Transverse colon (tissue), 4 donors: Measurements from ENCODE around the gene COL4A1. TPM values are rescaled to one million over a fixed set of nuclear protein-coding genes. Genes with fewer than 3 reads are reported as not detected.

Experiments
- DNase-seq: peaks from one replicate; pipeline ENCODE4 v3.0.0-alpha.2; 2019
- H3K27ac ChIP-seq, 4 donors: fragments of 200-600 bp; sonication (generic); 2 replicates each; pipeline ENCODE4 v1.5.1; 2016 to 2018; ENCODE audit warnings: inconsistent platforms in 4 of 4
- H3K27me3 ChIP-seq: fragments of 200-600 bp; sonication (generic); 2 replicates; pipeline ENCODE4 v1.5.1; 2017; ENCODE audit warnings: inconsistent platforms
- H3K36me3 ChIP-seq, 4 donors: fragments of 200-600 bp; sonication (generic); 2 replicates each; pipeline ENCODE4 v1.5.1; 2017 to 2019; ENCODE audit warnings: inconsistent platforms in 4 of 4
- H3K4me1 ChIP-seq, 4 donors: fragments of 200-600 bp; sonication (generic); 2 replicates each; pipeline ENCODE4 v1.5.1; 2017 to 2020; ENCODE audit warnings: inconsistent platforms in 4 of 4
- H3K4me3 ChIP-seq, 4 donors: fragments of 200-600 bp; sonication (generic); 1 replicate in 1 of 4; 2 replicates in 3 of 4; pipeline versions ENCODE4 v1.5.1 to v1.6.1; 2017 to 2019; ENCODE audit warnings: inconsistent platforms in 4 of 4
- H3K9me3 ChIP-seq, 2 donors: fragments of 200-600 bp; sonication (generic); 2 replicates each; pipeline ENCODE4 v1.5.1; 2017 to 2019; ENCODE audit warnings: inconsistent platforms in 2 of 2
- EP300 ChIP-seq: sonication (generic); formaldehyde crosslinking; IDR thresholded peaks from one replicate; pipeline ENCODE4 v1.6.1; 2017; ENCODE audit warnings: antibody characterized with exemption, low read depth
- POLR2A ChIP-seq: fragments of 450-650 bp; IDR thresholded peaks from one replicate; pipeline ENCODE4 v1.6.1; 2016; ENCODE audit warnings: antibody characterized with exemption, mild to moderate bottlenecking, moderate library complexity
- POLR2AphosphoS5 ChIP-seq, 3 donors: sonication (generic); formaldehyde crosslinking; IDR thresholded peaks; one replicate each; pipeline ENCODE4 v1.6.1; 2016; ENCODE audit warnings: antibody characterized with exemption in 3 of 3
- WGBS, 2 donors: methylation state at CpG; one replicate each; pipeline ENCODE4 v1.1.5; 2018; ENCODE audit warnings: low coverage in 1 of 2; 5-methylcytosine and 5-hydroxymethylcytosine counted together
- in situ Hi-C, 4 donors: fragments of 200-750 bp; cut with MboI; loops; one replicate each; pipeline versions ENCODE4 v1.15.0 to v1.15.1; 2017; ENCODE audit warnings: low sequenced_read_pairs in 3 of 4, low pct_ligation_motif_present in 1 of 4, low pct_unique_long_range_greater_than_20kb in 1 of 4
- intact Hi-C: fragments of 100-400 bp; cut with DNase I; formaldehyde crosslinking; loops from one replicate; pipeline ENCODE4 v1.15.1; 2023; ENCODE audit warnings: low total_unique reads
- total RNA-seq, 4 donors: library from RNA; depleted of rRNA; stranded (reverse); fragments of >200 nt; gene quantifications; one replicate each; pipeline ENCODE4 v1.1.0, GENCODE V29; 2016
- TF ChIP-seq, protein P1 (sequence below), 5 experiments: fragments of 200-600 bp in 3 of 5; fragments of 450-650 bp in 2 of 5; sonication (generic) in 3 of 5; IDR thresholded peaks; 1 replicate in 2 of 5; 2 replicates in 3 of 5; pipeline ENCODE4 v1.5.1; 2016 to 2017; ENCODE audit warnings: antibody characterized with exemption in 5 of 5, inconsistent platforms in 3 of 5, mild to moderate bottlenecking in 2 of 5, moderate library complexity in 1 of 5

COL4A1 gene
- total RNA-seq, 4 donors from 2014 or later, result 46.4 to 180 (median 99.2) TPM

DNA sequence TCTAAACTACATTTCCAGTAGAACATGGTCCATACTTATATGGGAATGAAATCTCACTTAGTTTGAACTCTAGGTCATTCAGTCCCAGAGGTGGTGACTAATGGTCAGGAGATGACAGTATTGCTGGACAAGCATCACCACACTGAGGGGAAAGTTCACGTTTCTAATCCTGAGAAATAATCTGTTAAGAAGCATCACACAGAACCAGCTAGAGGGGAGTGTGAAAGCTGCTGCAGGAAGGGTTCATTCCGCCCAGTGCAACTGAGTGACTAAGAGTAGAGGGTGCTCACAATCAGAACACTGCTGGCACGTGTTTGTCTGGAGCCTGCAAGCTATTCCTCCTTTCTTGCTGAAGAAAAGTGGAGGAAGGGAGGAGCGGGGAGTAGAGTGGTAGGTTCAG is 2.7 kb downstream of the COL4A1 start:
- in situ Hi-C loops (no loop called here), intact Hi-C loops (loop anchor here (10.0 kb wide), 2 partner anchors 79 to 111 kb away; no protein-coding TSS in a partner anchor)
- TF ChIP-seq POLR2A (no peak), POLR2AphosphoS5 (IDR thresholded peaks at IDR 0.05) (peak; percentile 21 to 71 (median 48)), EP300 (no peak)
- TF ChIP-seq, protein P1, sequence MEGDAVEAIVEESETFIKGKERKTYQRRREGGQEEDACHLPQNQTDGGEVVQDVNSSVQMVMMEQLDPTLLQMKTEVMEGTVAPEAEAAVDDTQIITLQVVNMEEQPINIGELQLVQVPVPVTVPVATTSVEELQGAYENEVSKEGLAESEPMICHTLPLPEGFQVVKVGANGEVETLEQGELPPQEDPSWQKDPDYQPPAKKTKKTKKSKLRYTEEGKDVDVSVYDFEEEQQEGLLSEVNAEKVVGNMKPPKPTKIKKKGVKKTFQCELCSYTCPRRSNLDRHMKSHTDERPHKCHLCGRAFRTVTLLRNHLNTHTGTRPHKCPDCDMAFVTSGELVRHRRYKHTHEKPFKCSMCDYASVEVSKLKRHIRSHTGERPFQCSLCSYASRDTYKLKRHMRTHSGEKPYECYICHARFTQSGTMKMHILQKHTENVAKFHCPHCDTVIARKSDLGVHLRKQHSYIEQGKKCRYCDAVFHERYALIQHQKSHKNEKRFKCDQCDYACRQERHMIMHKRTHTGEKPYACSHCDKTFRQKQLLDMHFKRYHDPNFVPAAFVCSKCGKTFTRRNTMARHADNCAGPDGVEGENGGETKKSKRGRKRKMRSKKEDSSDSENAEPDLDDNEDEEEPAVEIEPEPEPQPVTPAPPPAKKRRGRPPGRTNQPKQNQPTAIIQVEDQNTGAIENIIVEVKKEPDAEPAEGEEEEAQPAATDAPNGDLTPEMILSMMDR (IDR thresholded peaks at IDR 0.05), result no peak
- Histone ChIP-seq H3K9me3 (no peaks in the 10 kb centered on the region), H3K4me1 (peaks cover 2 to 41% (median 16%) of the 10 kb centered on the region in 4 donors), H3K27ac (peak overlapping the region; percentile 88 to 98 (median 94)), H3K36me3 (no peaks in the 10 kb centered on the region), H3K27me3 (peaks cover 37% of the 10 kb centered on the region), H3K4me3 (peak overlapping the region in 2 of 4 donors; percentile 58 to 69)
- WGBS, 2 donors, result 25 to 42% methylated on average over 2 to 4 of the region's 4 CpGs
- no peak for DNase-seq

DNA sequence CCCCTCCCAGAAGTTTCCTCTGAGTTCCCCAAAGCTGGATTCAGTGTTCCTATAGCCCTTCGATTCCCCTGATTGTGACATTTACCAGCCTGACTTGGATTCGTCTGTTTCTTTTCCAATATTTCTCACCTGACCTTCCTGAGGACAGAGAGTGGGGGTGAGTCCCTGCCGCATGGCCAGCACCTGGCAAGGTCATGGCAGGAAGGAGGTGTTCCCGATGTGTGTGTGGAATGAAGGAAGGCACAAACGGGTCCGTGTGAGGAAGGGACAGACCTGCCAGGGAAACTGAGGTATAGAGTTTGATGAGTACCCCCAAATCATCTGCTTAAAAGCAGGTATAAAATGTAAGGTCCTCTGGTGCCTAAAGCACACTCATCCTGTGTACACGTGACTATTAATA is 3.3 kb downstream of the COL4A1 start:
- H3K4me3 ChIP-seq, result peak overlapping the region in 1 of 4 donors; percentile 69
- in situ Hi-C loops, result no loop called here
- peaks cover 40% of the 10 kb centered on the region for H3K27me3 ChIP-seq
- TF ChIP-seq POLR2AphosphoS5 (IDR thresholded peaks at IDR 0.05) (no peak), EP300 (no peak), POLR2A (no peak)
- TF ChIP-seq, protein P1 (IDR thresholded peaks at IDR 0.05), result no peak
- no peak for DNase-seq
- peaks cover 0 to 43% (median 18%) of the 10 kb centered on the region in 4 donors for H3K4me1 ChIP-seq
- no peaks in the 10 kb centered on the region for H3K36me3 ChIP-seq
- 71 to 90% methylated on average over 6 to 7 of the region's 7 CpGs for WGBS, 2 donors
- H3K27ac ChIP-seq, result peak overlapping the region; percentile 88 to 98 (median 94)
- intact Hi-C loops, result loop anchor here (10.0 kb wide), 2 partner anchors 79 to 111 kb away; no protein-coding TSS in a partner anchor
- H3K9me3 ChIP-seq, result no peaks in the 10 kb centered on the region

DNA sequence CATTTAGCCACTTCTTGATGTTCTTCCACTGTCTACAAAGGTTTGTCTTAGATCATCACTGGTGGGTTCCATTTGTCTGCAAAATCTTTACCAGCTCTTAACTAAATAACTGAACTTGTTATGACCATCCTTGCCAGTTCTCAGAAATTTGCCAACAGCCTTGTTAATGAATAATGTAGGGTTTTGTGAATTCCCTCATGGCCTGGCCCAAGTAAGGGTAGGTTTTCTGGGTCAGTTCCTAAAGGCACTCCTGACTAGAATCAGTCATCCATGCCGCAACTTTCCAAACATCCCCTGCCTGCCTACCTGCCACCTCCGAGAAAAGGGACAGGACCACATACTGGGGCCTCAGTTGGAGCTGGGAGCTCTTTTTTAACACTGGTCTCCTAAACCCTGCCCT is 4.0 kb downstream of the COL4A1 start:
- Histone ChIP-seq H3K9me3 (no peaks in the 10 kb centered on the region), H3K27me3 (peaks cover 36% of the 10 kb centered on the region), H3K27ac (peak overlapping the region; percentile 88 to 98 (median 94)), H3K4me1 (peaks cover 0 to 47% (median 20%) of the 10 kb centered on the region in 4 donors), H3K36me3 (no peaks in the 10 kb centered on the region), H3K4me3 (peak overlapping the region in 1 of 4 donors; percentile 69)
- no peak for DNase-seq
- intact Hi-C loops, result loop anchor here (10.0 kb wide), 2 partner anchors 78 to 112 kb away; no protein-coding TSS in a partner anchor
- in situ Hi-C loops, result no loop called here
- TF ChIP-seq, protein P1 (IDR thresholded peaks at IDR 0.05), result no peak
- TF ChIP-seq POLR2AphosphoS5 (IDR thresholded peaks at IDR 0.05) (no peak), EP300 (no peak), POLR2A (no peak)
- 40 to 89% methylated on average over 1 to 2 of the region's 2 CpGs for WGBS, 2 donors

DNA sequence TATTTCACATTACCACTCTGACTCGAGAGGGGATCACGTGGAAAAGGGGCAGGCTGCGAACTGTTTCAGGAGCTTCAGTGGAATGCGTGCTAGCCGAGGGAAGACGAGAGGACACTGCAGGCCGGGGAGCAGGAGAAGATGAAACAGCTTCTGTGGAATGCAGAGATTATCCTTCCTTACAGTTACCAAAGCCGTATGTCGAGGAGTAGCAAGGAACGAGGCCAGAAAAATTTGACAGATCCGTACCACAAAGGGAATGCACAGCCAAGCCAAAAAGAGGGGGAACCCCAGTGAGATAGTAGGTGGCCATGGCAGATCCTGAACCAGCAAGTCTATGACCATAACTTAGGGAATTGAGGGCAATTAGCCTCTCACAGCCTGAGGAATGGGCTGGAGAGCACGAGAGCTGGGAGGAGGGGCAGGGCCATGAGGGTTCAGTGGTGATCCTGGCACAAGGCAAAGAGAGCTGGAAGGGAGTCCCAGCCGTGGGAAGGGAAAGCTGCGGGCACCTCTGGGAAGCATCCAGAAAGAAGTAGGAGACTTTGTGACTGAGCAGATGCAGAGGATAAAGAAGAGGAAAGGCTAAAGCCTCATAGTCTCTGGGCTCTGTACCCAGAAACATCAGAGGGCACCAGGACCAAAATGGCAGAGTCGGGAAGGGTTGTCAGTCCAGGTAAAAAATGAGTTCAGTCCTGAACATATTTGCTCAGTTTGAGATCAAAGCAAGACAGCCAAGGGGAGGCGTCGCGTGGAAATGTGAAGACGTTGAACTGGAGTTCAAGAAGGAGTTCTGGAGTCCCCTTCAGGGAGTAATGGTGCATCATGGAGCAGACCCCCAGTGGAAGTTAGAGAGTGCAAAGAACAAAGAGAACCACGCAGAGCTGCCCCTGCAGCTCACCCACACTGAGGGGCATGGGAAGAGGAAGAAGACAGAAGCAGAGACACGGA is 5.1 kb downstream of the COL4A1 start:
- in situ Hi-C loops (no loop called here), intact Hi-C loops (loop anchor here (10.0 kb wide), 2 partner anchors 77 to 113 kb away; no protein-coding TSS in a partner anchor)
- Histone ChIP-seq H3K36me3 (no peaks in the 10 kb centered on the region), H3K27me3 (peaks cover 25% of the 10 kb centered on the region), H3K9me3 (no peaks in the 10 kb centered on the region), H3K4me3 (no peak overlapping the region), H3K4me1 (peaks cover 0 to 50% (median 21%) of the 10 kb centered on the region in 4 donors), H3K27ac (peak overlapping the region; percentile 88 to 98 (median 94))
- no peak for TF ChIP-seq EP300
- TF ChIP-seq, protein P1 (IDR thresholded peaks at IDR 0.05), result no peak
- TF ChIP-seq POLR2A, result no peak
- TF ChIP-seq POLR2AphosphoS5 (IDR thresholded peaks at IDR 0.05), result no peak
- DNase-seq, result no peak
- 68 to 71% methylated on average over 17 to 21 of the region's 21 CpGs for WGBS, 2 donors
